PFSK-1 (cell line): ENCODE results near the gene SLAMF7.

ENCODE experiments used
- FOXP2 ChIP-seq: optimal IDR thresholded peaks from 2 replicates; pipeline ENCODE3; 2011; ENCODE audit warnings: borderline replicate concordance, control low read depth, inconsistent platforms; ENCODE audit not compliant: insufficient read depth; ENCODE audit errors: extremely low read length, extremely low read depth
- POLR2AphosphoS5 ChIP-seq: IDR thresholded peaks from 2 replicates; pipeline ENCODE4 v1.6.1; 2012; ENCODE audit warnings: low read depth, mild to moderate bottlenecking, control low read depth, low read length, moderate library complexity
- REST ChIP-seq, 2 experiments: IDR thresholded peaks; 2 replicates each; pipeline versions ENCODE4 v1.6.1 to v1.8.0; 2011 to 2012; ENCODE audit warnings: low read depth in 2 of 2, low read length in 2 of 2, control low read depth in 1 of 2, inconsistent platforms in 1 of 2, mild to moderate bottlenecking in 1 of 2, moderate library complexity in 1 of 2; ENCODE audit not compliant: insufficient read depth in 1 of 2
- SIN3A ChIP-seq: IDR thresholded peaks from 2 replicates; pipeline ENCODE4 v1.6.1; 2012; ENCODE audit warnings: mild to moderate bottlenecking, low read length, moderate library complexity, borderline replicate concordance; ENCODE audit not compliant: insufficient read depth

GRCh38 chr1:160800645-160801408 is 61.8 kb downstream of the SLAMF7 start:
- TF ChIP-seq POLR2AphosphoS5 (no peak), SIN3A (no peak), FOXP2 (no peak), REST (IDR thresholded peaks at IDR 0.05; ENCODE audit: insufficient read depth in 1 of 2, low read depth in 2 of 2, low read length in 2 of 2) (no peak)
